Measurements from ENCODE around the gene OR1Q1. TPM values are rescaled to one million over a fixed set of nuclear protein-coding genes. Genes with fewer than 3 reads are reported as not detected.

Gene OR1Q1
- total and polyA plus RNA-seq, 2 experiments from 2014 or later: not detected

DNA sequence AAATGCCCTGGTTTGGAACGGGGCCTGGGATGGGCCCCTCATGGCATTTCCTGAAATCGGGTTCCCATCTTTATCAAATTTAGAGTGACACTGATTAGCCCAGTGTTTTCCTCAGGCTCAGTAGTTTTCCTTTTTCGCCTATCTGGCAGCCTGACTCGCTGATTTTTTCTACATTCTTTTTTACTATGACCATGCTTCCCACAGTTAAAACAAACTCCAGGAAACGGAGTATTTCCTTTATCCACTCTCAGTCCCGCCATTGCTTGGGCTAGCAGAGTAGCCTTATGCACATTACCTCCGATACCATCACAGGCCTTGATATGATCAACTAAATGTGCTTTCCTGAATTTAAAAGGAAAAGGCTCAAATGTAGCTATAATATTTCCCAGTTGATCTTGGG, 5.5 kb downstream of the OR1Q1 start:
- H3K27me3 ChIP-seq (ENCODE audit: insufficient read depth): no peaks in the 10 kb centered on the region
- Mint-ChIP-seq H3K27me3 (ENCODE audit: insufficient read depth, low read depth, poor library complexity) (peaks cover 5% of the 10 kb centered on the region), H3K4me3 (no peak overlapping the region), H3K36me3 (ENCODE audit: low read depth) (peaks cover 24% of the 10 kb centered on the region; the same call in 2 of the 3 replicates), H3K27ac (no peak overlapping the region), H3K9me3 (peaks cover 86% of the 10 kb centered on the region), H3K4me1 (no peaks in the 10 kb centered on the region)
- DNase-seq (ENCODE audit: low spot score) (no peak), ATAC-seq (no peak)
- H3K27ac ChIP-seq (ENCODE audit: low read depth): no peak overlapping the region
- no peak overlapping the region for H3K4me2 ChIP-seq
- H3K4me3 ChIP-seq: no peak overlapping the region
- no peaks in the 10 kb centered on the region for H3K4me1 ChIP-seq (ENCODE audit: insufficient read depth)
- no peaks in the 10 kb centered on the region for H3K79me2 ChIP-seq (replicated peaks; ENCODE audit: insufficient read depth)
- TF ChIP-seq ZNF331 (CRISPR knock-in tag; IDR thresholded peaks at IDR 0.05; ENCODE audit: low read depth) (no peak), JUNB (IDR thresholded peaks at IDR 0.05; ENCODE audit: unreplicated experiment) (no peak), POLR2AphosphoS5 (IDR thresholded peaks at IDR 0.05; ENCODE audit: low read depth) (no peak), ZNF114 (CRISPR knock-in tag; IDR thresholded peaks at IDR 0.05) (no peak), STAT1 (IDR thresholded peaks at IDR 0.05; ENCODE audit: unreplicated experiment) (no peak), NANOG (IDR thresholded peaks at IDR 0.05; ENCODE audit: borderline replicate concordance) (no peak), EZH2 (IDR thresholded peaks at IDR 0.05; ENCODE audit: low read depth, unreplicated experiment) (no peak), CREB1 (CRISPR knock-in tag; IDR thresholded peaks at IDR 0.05; ENCODE audit: low read depth) (no peak), EZH2phosphoT487 (IDR thresholded peaks at IDR 0.05; ENCODE audit: unreplicated experiment) (no peak)
- TF ChIP-seq, protein P1, sequence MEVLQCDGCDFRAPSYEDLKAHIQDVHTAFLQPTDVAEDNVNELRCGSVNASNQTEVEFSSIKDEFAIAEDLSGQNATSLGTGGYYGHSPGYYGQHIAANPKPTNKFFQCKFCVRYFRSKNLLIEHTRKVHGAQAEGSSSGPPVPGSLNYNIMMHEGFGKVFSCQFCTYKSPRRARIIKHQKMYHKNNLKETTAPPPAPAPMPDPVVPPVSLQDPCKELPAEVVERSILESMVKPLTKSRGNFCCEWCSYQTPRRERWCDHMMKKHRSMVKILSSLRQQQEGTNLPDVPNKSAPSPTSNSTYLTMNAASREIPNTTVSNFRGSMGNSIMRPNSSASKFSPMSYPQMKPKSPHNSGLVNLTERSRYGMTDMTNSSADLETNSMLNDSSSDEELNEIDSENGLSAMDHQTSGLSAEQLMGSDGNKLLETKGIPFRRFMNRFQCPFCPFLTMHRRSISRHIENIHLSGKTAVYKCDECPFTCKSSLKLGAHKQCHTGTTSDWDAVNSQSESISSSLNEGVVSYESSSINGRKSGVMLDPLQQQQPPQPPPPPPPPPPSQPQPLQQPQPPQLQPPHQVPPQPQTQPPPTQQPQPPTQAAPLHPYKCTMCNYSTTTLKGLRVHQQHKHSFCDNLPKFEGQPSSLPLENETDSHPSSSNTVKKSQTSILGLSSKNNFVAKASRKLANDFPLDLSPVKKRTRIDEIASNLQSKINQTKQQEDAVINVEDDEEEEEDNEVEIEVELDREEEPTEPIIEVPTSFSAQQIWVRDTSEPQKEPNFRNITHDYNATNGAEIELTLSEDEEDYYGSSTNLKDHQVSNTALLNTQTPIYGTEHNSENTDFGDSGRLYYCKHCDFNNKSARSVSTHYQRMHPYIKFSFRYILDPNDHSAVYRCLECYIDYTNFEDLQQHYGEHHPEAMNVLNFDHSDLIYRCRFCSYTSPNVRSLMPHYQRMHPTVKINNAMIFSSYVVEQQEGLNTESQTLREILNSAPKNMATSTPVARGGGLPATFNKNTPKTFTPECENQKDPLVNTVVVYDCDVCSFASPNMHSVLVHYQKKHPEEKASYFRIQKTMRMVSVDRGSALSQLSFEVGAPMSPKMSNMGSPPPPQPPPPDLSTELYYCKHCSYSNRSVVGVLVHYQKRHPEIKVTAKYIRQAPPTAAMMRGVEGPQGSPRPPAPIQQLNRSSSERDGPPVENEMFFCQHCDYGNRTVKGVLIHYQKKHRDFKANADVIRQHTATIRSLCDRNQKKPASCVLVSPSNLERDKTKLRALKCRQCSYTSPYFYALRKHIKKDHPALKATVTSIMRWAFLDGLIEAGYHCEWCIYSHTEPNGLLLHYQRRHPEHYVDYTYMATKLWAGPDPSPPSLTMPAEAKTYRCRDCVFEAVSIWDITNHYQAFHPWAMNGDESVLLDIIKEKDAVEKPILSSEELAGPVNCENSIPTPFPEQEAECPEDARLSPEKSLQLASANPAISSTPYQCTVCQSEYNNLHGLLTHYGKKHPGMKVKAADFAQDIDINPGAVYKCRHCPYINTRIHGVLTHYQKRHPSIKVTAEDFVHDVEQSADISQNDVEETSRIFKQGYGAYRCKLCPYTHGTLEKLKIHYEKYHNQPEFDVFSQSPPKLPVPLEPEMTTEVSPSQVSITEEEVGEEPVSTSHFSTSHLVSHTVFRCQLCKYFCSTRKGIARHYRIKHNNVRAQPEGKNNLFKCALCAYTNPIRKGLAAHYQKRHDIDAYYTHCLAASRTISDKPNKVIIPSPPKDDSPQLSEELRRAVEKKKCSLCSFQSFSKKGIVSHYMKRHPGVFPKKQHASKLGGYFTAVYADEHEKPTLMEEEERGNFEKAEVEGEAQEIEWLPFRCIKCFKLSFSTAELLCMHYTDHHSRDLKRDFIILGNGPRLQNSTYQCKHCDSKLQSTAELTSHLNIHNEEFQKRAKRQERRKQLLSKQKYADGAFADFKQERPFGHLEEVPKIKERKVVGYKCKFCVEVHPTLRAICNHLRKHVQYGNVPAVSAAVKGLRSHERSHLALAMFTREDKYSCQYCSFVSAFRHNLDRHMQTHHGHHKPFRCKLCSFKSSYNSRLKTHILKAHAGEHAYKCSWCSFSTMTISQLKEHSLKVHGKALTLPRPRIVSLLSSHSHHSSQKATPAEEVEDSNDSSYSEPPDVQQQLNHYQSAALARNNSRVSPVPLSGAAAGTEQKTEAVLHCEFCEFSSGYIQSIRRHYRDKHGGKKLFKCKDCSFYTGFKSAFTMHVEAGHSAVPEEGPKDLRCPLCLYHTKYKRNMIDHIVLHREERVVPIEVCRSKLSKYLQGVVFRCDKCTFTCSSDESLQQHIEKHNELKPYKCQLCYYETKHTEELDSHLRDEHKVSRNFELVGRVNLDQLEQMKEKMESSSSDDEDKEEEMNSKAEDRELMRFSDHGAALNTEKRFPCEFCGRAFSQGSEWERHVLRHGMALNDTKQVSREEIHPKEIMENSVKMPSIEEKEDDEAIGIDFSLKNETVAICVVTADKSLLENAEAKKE (CRISPR knock-in tag; IDR thresholded peaks at IDR 0.05): no peak
- TF ChIP-seq, protein P2, sequence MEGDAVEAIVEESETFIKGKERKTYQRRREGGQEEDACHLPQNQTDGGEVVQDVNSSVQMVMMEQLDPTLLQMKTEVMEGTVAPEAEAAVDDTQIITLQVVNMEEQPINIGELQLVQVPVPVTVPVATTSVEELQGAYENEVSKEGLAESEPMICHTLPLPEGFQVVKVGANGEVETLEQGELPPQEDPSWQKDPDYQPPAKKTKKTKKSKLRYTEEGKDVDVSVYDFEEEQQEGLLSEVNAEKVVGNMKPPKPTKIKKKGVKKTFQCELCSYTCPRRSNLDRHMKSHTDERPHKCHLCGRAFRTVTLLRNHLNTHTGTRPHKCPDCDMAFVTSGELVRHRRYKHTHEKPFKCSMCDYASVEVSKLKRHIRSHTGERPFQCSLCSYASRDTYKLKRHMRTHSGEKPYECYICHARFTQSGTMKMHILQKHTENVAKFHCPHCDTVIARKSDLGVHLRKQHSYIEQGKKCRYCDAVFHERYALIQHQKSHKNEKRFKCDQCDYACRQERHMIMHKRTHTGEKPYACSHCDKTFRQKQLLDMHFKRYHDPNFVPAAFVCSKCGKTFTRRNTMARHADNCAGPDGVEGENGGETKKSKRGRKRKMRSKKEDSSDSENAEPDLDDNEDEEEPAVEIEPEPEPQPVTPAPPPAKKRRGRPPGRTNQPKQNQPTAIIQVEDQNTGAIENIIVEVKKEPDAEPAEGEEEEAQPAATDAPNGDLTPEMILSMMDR (conservative IDR thresholded peaks at IDR 0.05; ENCODE audit: low read depth in 2 of 2): no peak
- TF ChIP-seq, protein P3, sequence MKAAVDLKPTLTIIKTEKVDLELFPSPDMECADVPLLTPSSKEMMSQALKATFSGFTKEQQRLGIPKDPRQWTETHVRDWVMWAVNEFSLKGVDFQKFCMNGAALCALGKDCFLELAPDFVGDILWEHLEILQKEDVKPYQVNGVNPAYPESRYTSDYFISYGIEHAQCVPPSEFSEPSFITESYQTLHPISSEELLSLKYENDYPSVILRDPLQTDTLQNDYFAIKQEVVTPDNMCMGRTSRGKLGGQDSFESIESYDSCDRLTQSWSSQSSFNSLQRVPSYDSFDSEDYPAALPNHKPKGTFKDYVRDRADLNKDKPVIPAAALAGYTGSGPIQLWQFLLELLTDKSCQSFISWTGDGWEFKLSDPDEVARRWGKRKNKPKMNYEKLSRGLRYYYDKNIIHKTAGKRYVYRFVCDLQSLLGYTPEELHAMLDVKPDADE (IDR thresholded peaks at IDR 0.05): no peak
- TF ChIP-seq, protein P4, sequence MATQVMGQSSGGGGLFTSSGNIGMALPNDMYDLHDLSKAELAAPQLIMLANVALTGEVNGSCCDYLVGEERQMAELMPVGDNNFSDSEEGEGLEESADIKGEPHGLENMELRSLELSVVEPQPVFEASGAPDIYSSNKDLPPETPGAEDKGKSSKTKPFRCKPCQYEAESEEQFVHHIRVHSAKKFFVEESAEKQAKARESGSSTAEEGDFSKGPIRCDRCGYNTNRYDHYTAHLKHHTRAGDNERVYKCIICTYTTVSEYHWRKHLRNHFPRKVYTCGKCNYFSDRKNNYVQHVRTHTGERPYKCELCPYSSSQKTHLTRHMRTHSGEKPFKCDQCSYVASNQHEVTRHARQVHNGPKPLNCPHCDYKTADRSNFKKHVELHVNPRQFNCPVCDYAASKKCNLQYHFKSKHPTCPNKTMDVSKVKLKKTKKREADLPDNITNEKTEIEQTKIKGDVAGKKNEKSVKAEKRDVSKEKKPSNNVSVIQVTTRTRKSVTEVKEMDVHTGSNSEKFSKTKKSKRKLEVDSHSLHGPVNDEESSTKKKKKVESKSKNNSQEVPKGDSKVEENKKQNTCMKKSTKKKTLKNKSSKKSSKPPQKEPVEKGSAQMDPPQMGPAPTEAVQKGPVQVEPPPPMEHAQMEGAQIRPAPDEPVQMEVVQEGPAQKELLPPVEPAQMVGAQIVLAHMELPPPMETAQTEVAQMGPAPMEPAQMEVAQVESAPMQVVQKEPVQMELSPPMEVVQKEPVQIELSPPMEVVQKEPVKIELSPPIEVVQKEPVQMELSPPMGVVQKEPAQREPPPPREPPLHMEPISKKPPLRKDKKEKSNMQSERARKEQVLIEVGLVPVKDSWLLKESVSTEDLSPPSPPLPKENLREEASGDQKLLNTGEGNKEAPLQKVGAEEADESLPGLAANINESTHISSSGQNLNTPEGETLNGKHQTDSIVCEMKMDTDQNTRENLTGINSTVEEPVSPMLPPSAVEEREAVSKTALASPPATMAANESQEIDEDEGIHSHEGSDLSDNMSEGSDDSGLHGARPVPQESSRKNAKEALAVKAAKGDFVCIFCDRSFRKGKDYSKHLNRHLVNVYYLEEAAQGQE (IDR thresholded peaks at IDR 0.05; ENCODE audit: unreplicated experiment): no peak
- H3K36me3 ChIP-seq (ENCODE audit: insufficient read depth): no peaks in the 10 kb centered on the region; the same call in 1 of the 2 replicates
- no peaks in the 10 kb centered on the region for H4K20me1 ChIP-seq (replicated peaks; ENCODE audit: insufficient read depth)
- H3K9me2 ChIP-seq (ENCODE audit: insufficient read depth): no peaks in the 10 kb centered on the region
- no peak overlapping the region for H2AFZ ChIP-seq
- H3F3A ChIP-seq (replicated peaks; ENCODE audit: low read depth): no peaks in the 10 kb centered on the region

All from GM23338 (cell line).